Fibroblast of lung (primary cell): ENCODE data around the gene CCDC57. TPM values are rescaled to one million over a fixed set of nuclear protein-coding genes. Genes with fewer than 3 reads are reported as not detected.

Experiments used
- DNase-seq, 2 donors: peaks; one replicate each; pipeline versions ENCODE4 v3.0.0 to v3.0.0-alpha.2; 2010; ENCODE audit warnings: low read depth in 2 of 2
- H2AFZ ChIP-seq: 2 replicates; pipeline ENCODE4 v1.5.1; 2012; ENCODE audit warnings: low read length, control low read depth, inconsistent platforms
- H3K27ac ChIP-seq: 2 replicates; pipeline ENCODE4 v1.5.1; 2011; ENCODE audit warnings: low read length, control low read depth; ENCODE audit not compliant: insufficient read depth
- H3K27me3 ChIP-seq: 2 replicates; pipeline ENCODE4 v1.5.1; 2011; ENCODE audit warnings: mild to moderate bottlenecking, low read length; ENCODE audit not compliant: control insufficient read depth, insufficient read depth
- H3K36me3 ChIP-seq: 2 replicates; pipeline ENCODE4 v1.5.1; 2011; ENCODE audit warnings: low read length; ENCODE audit not compliant: control insufficient read depth, insufficient read depth
- H3K4me1 ChIP-seq: 2 replicates; pipeline ENCODE4 v1.5.1; 2011; ENCODE audit warnings: low read length; ENCODE audit not compliant: control insufficient read depth, insufficient read depth; ENCODE audit errors: extremely low read depth
- H3K4me2 ChIP-seq: 2 replicates; pipeline ENCODE4 v1.5.1; 2011; ENCODE audit warnings: low read length, control low read depth; ENCODE audit not compliant: insufficient read depth; ENCODE audit errors: extremely low read depth
- H3K4me3 ChIP-seq, 4 experiments: fragments of 200-600 bp in 1 of 4; sonication (generic) in 1 of 4; replicated peaks in 1 of 4; 2 replicates each; pipeline ENCODE4 v1.5.1; 2011 to 2016; ENCODE audit warnings: low read length in 4 of 4, low read depth in 3 of 4, mild to moderate bottlenecking in 3 of 4, control low read depth in 2 of 4, inconsistent platforms in 1 of 4, mixed read lengths in 1 of 4; ENCODE audit not compliant: insufficient read depth in 1 of 4; ENCODE audit errors: control extremely low read depth in 1 of 4
- H3K79me2 ChIP-seq: 2 replicates; pipeline ENCODE4 v1.5.1; 2012; ENCODE audit warnings: mild to moderate bottlenecking, low read length, inconsistent platforms; ENCODE audit not compliant: control insufficient read depth, insufficient read depth
- H3K9ac ChIP-seq: 2 replicates; pipeline ENCODE4 v1.5.1; 2011; ENCODE audit warnings: mild to moderate bottlenecking, low read length, control low read depth; ENCODE audit not compliant: insufficient read depth
- H3K9me3 ChIP-seq: 2 replicates; pipeline ENCODE4 v1.5.1; 2012; ENCODE audit warnings: low read depth, low read length; ENCODE audit not compliant: control insufficient read depth, insufficient read depth
- H4K20me1 ChIP-seq: 2 replicates; pipeline ENCODE4 v1.5.1; 2011; ENCODE audit warnings: low read length; ENCODE audit not compliant: control insufficient read depth, insufficient read depth; ENCODE audit errors: extremely low read depth
- CTCF ChIP-seq, 2 donors: IDR thresholded peaks in 1 of 2; conservative IDR thresholded peaks in 1 of 2; 1 replicate in 1 of 2; 2 replicates in 1 of 2; pipeline ENCODE4 v1.5.1; 2011 to 2012; ENCODE audit warnings: low read length in 2 of 2, control low read depth in 1 of 2, inconsistent platforms in 1 of 2, low read depth in 1 of 2, mild to moderate bottlenecking in 1 of 2
- EZH2 ChIP-seq: IDR thresholded peaks from 2 replicates; pipeline ENCODE4 v1.5.1; 2012; ENCODE audit warnings: low read length, control low read depth, mild to moderate bottlenecking; ENCODE audit errors: missing control alignments
- polyA plus RNA-seq, 2 donors: library from polyadenylated mRNA; depleted of rRNA in 1 of 2; stranded (reverse) in 1 of 2; unstranded in 1 of 2; fragments of >200 nt; gene quantifications; 2 replicates each; pipeline ENCODE4 v1.2.1, GENCODE V29; 2011 to 2012; ENCODE audit warnings: missing spikeins in 1 of 2
- total RNA-seq: library from RNA; depleted of rRNA; stranded (reverse); fragments of >200 nt; gene quantifications from 2 replicates; pipeline ENCODE4 v1.2.1, GENCODE V29; 2014

Gene CCDC57
- total and polyA plus RNA-seq, 2 donors (not counting 1 experiment from before 2014, with no cell fraction given): 7.1 to 10.1 TPM

GRCh38 chr17:82080048-82080788 lies 132.4 kb downstream of the CCDC57 start:
- DNase-seq: no peak
- H3K9ac ChIP-seq: no peak overlapping the region
- H3K79me2 ChIP-seq: no peaks in the 10 kb centered on the region
- H3K9me3 ChIP-seq: no peaks in the 10 kb centered on the region
- H3K4me3 ChIP-seq: no peak overlapping the region
- H3K4me2 ChIP-seq: no peak overlapping the region
- no peak overlapping the region for H2AFZ ChIP-seq
- H3K27me3 ChIP-seq: no peaks in the 10 kb centered on the region
- no peaks in the 10 kb centered on the region for H3K4me1 ChIP-seq
- no peaks in the 10 kb centered on the region for H4K20me1 ChIP-seq
- TF ChIP-seq CTCF (conservative IDR thresholded peaks at IDR 0.05 in 1 of 2, IDR thresholded peaks at IDR 0.05 in 1 of 2; ENCODE audit: low read depth in 1 of 2, low read length in 2 of 2) (no peak), EZH2 (no peak)
- peaks cover 45% of the 10 kb centered on the region for H3K36me3 ChIP-seq
- H3K27ac ChIP-seq: no peak overlapping the region

DNA sequence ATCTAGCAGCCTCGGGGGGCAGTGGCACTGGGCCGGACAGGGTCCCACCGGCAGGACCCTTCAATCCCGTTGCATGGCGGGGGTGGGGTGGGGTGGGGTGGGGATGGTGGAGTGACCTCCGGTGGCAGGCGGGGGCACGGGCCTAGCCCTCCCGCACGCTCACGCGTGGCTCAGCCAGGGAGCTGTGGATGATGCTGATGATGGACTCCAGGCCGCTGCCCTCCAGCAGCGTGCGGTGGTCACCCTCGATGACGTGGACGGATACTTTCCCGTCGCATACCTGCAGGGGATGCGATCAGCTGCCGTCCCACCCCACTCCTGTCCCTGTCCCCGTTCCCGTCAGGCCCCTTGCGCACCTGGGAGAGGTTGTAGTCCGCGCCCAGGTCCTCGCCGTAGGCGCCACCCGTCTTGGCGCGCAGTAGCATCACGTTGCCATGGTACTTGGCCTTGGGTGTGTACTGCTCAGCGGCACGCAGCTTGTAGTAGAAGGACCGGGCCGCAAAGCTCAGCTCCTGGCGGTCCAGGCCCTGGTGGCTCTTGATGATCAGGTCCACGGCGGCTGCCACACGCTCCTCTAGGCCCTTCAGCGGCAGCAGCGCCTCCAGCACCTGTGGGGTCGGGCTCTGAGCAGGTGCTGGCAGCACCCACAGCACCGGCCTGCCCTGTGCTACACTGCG lies 133.5 kb downstream of the CCDC57 start:
- Histone ChIP-seq H3K4me2 (no peak overlapping the region), H3K9ac (no peak overlapping the region), H3K27ac (no peak overlapping the region), H3K27me3 (no peaks in the 10 kb centered on the region), H3K79me2 (no peaks in the 10 kb centered on the region), H4K20me1 (no peaks in the 10 kb centered on the region), H3K4me3 (no peak overlapping the region), H3K9me3 (no peaks in the 10 kb centered on the region), H2AFZ (no peak overlapping the region), H3K36me3 (peaks cover 40% of the 10 kb centered on the region), H3K4me1 (no peaks in the 10 kb centered on the region)
- TF ChIP-seq EZH2 (no peak), CTCF (conservative IDR thresholded peaks at IDR 0.05 in 1 of 2, IDR thresholded peaks at IDR 0.05 in 1 of 2; ENCODE audit: low read depth in 1 of 2, low read length in 2 of 2) (no peak)
- DNase-seq: no peak

- H3K27ac ChIP-seq: no peak overlapping the region
- no peak overlapping the region for H2AFZ ChIP-seq
- no peak for DNase-seq
- H3K4me2 ChIP-seq: no peak overlapping the region
- H3K9ac ChIP-seq: no peak overlapping the region
- H3K4me3 ChIP-seq: no peak overlapping the region
- no peaks in the 10 kb centered on the region for H4K20me1 ChIP-seq
- no peaks in the 10 kb centered on the region for H3K9me3 ChIP-seq
- H3K27me3 ChIP-seq: no peaks in the 10 kb centered on the region
- no peaks in the 10 kb centered on the region for H3K79me2 ChIP-seq
- TF ChIP-seq CTCF (conservative IDR thresholded peaks at IDR 0.05 in 1 of 2, IDR thresholded peaks at IDR 0.05 in 1 of 2; ENCODE audit: low read depth in 1 of 2, low read length in 2 of 2) (no peak), EZH2 (no peak)
- no peaks in the 10 kb centered on the region for H3K4me1 ChIP-seq
- H3K36me3 ChIP-seq: peaks cover 34% of the 10 kb centered on the region
These were observed 134.2 kb downstream of the CCDC57 start for GRCh38 chr17:82078433-82078832.
